HG02763 (cell line): ENCODE results near the gene TMEM150A.
"Not testable (repeated sequence)": the region's sequence is repeated elsewhere in the genome, so short reads cannot be mapped to it uniquely, and the experiment has no call there.

Source experiments
- ATAC-seq: cut with Tn5 transposase; IDR thresholded peaks from one replicate; pipeline ENCODE4 v1.9.1; 2021; ENCODE audit warnings: mild to moderate bottlenecking, moderate library complexity; ENCODE audit not compliant: unreplicated experiment

TMEM150A gene

GRCh38 chr2:85602476-85603234 is at the start of gene TMEM150A:
Gene TMEM150A (minus strand): TSS chr2:85602698. CDS start chr2:85601948, 750 bp downstream.
- peak; percentile 92 for ATAC-seq

- ATAC-seq = no peak
Measured at GRCh38 chr2:85652056-85652455, 49.6 kb upstream of the TMEM150A start.

GRCh38 chr2:85651097-85651496 is 48.6 kb upstream of the TMEM150A start:
- ATAC-seq = no peak

- ATAC-seq = no peak
Measured at GRCh38 chr2:85650456-85650855, 48.0 kb upstream of the TMEM150A start.

- no peak for ATAC-seq
Measured at GRCh38 chr2:85649201-85650190, 47.0 kb upstream of the TMEM150A start.

- no peak for ATAC-seq
Measured at GRCh38 chr2:85648619-85649018, 46.1 kb upstream of the TMEM150A start.

GRCh38 chr2:85647823-85648526 is 45.5 kb upstream of the TMEM150A start:
- no peak for ATAC-seq

GRCh38 chr2:85646166-85646565 is 43.7 kb upstream of the TMEM150A start:
- ATAC-seq = no peak

GRCh38 chr2:85644909-85645308 is 42.4 kb upstream of the TMEM150A start:
- no peak for ATAC-seq

GRCh38 chr2:85642725-85643124 is 40.2 kb upstream of the TMEM150A start:
- ATAC-seq = peak; percentile 67

GRCh38 chr2:85635636-85636035 is 33.1 kb upstream of the TMEM150A start:
- ATAC-seq = no peak

GRCh38 chr2:85635011-85635410 is 32.5 kb upstream of the TMEM150A start:
- no peak for ATAC-seq

- ATAC-seq = no peak
Measured at GRCh38 chr2:85631316-85631715, 28.8 kb upstream of the TMEM150A start.

- peak; percentile 45 for ATAC-seq
Measured at GRCh38 chr2:85628658-85629057, 26.2 kb upstream of the TMEM150A start.

GRCh38 chr2:85623991-85624390 is 21.5 kb upstream of the TMEM150A start:
- no peak for ATAC-seq

- ATAC-seq = no peak
Measured at GRCh38 chr2:85621338-85621737, 18.8 kb upstream of the TMEM150A start.

- ATAC-seq = no peak
Measured at GRCh38 chr2:85619617-85620016, 17.1 kb upstream of the TMEM150A start.

- ATAC-seq = not testable (repeated sequence)
Measured at GRCh38 chr2:85617723-85618122, 15.2 kb upstream of the TMEM150A start.

GRCh38 chr2:85615413-85615728 is 12.9 kb upstream of the TMEM150A start:
- no peak for ATAC-seq

GRCh38 chr2:85614757-85615156 is 12.3 kb upstream of the TMEM150A start:
- not testable (repeated sequence) for ATAC-seq
